NB4 (cell line): ENCODE measurements around the gene TPM4.

Experiments
- DNase-seq: peaks from one replicate; pipeline ENCODE4 v3.0.0; 2010; ENCODE audit warnings: low read depth
- H3K4me3 ChIP-seq: one replicate; pipeline ENCODE4 v1.5.1; 2011; ENCODE audit warnings: mild to moderate bottlenecking, low read depth, low read length, moderate library complexity
- CTCF ChIP-seq: IDR thresholded peaks from one replicate; pipeline ENCODE4 v1.5.1; 2012; ENCODE audit warnings: low read depth, low read length
- MAX ChIP-seq: IDR thresholded peaks from 2 replicates; pipeline ENCODE4 v1.6.1; 2011; ENCODE audit warnings: low read depth, low read length
- MYC ChIP-seq: IDR thresholded peaks from 2 replicates; pipeline ENCODE4 v1.6.1; 2011; ENCODE audit warnings: low read depth, low read length
- POLR2A ChIP-seq: IDR thresholded peaks from 2 replicates; pipeline ENCODE4 v1.6.1; 2011; ENCODE audit warnings: mild to moderate bottlenecking; ENCODE audit not compliant: insufficient read length; ENCODE audit errors: extremely low read depth

Gene TPM4

GRCh38 chr19:16143399-16144215, 67.3 kb downstream of the TPM4 start, which contains the start of gene HSH2D:
Gene HSH2D (plus strand): TSS chr19:16143685. CDS start chr19:16148751, 5,066 bp downstream.
- peak; percentile 93 for DNase-seq
- peak within 1 kb of the TSS; percentile 98 for H3K4me3 ChIP-seq

GRCh38 chr19:16144216-16144581, 67.9 kb downstream of the TPM4 start:
- no peak for DNase-seq
- peak overlapping the region; percentile 98 for H3K4me3 ChIP-seq
- no peak for TF ChIP-seq CTCF

More at GRCh38 chr19:16143399-16144215, 67.3 kb downstream of the TPM4 start, which contains the start of gene HSH2D:
- TF ChIP-seq MAX (peak; percentile 29; the same call in 1 of the 2 replicates), MYC (peak; percentile 63; the same call in 1 of the 2 replicates), CTCF (no peak), POLR2A (peak; percentile 79)

GRCh38 chr19:16146112-16146511, 69.8 kb downstream of the TPM4 start:
- H3K4me3 ChIP-seq, result peak overlapping the region; percentile 88
- TF ChIP-seq CTCF (no peak), MYC (no peak)
- no peak for DNase-seq

- TF ChIP-seq CTCF, result no peak
- TF ChIP-seq POLR2A, result no peak
- no peak for TF ChIP-seq MAX
- no peak for TF ChIP-seq MYC
- peak; percentile 67 for DNase-seq
- peak overlapping the region; percentile 34 for H3K4me3 ChIP-seq
These were observed 72.3 kb downstream of the TPM4 start for GRCh38 chr19:16148443-16149229.
